Adrenal gland (tissue), 5 donors: ENCODE results near the gene SLC10A3.

Source experiments
- POLR2A ChIP-seq, 2 donors: fragments of 450-650 bp; IDR thresholded peaks; one replicate each; pipeline ENCODE4 v1.6.1; 2017; ENCODE audit warnings: antibody characterized with exemption in 2 of 2, mild to moderate bottlenecking in 2 of 2, moderate library complexity in 1 of 2
- TF ChIP-seq, protein P1 (sequence below), 6 experiments: fragments of 450-650 bp in 4 of 6; fragments of 200-600 bp in 2 of 6; sonication (generic) in 1 of 6; IDR thresholded peaks; 1 replicate in 5 of 6; 2 replicates in 1 of 6; pipeline versions ENCODE4 v1.5.1 to v1.8.0; 2016 to 2021; ENCODE audit warnings: antibody characterized with exemption in 6 of 6, mild to moderate bottlenecking in 2 of 6, moderate library complexity in 1 of 6
- donor health status: DM: no; HTN: no; CAD: no.

GRCh38 chrX:154482786-154483185 lies 7.6 kb downstream of the SLC10A3 start:
- TF ChIP-seq, protein P1, sequence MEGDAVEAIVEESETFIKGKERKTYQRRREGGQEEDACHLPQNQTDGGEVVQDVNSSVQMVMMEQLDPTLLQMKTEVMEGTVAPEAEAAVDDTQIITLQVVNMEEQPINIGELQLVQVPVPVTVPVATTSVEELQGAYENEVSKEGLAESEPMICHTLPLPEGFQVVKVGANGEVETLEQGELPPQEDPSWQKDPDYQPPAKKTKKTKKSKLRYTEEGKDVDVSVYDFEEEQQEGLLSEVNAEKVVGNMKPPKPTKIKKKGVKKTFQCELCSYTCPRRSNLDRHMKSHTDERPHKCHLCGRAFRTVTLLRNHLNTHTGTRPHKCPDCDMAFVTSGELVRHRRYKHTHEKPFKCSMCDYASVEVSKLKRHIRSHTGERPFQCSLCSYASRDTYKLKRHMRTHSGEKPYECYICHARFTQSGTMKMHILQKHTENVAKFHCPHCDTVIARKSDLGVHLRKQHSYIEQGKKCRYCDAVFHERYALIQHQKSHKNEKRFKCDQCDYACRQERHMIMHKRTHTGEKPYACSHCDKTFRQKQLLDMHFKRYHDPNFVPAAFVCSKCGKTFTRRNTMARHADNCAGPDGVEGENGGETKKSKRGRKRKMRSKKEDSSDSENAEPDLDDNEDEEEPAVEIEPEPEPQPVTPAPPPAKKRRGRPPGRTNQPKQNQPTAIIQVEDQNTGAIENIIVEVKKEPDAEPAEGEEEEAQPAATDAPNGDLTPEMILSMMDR (IDR thresholded peaks at IDR 0.05) = no peak
- TF ChIP-seq POLR2A (IDR thresholded peaks at IDR 0.05) = no peak
